Measurements from ENCODE around the gene CHD5.

The CHD5 gene

GRCh38 chr1:6101826-6102531 is 78.1 kb downstream of the CHD5 start:
- no peak for DNase-seq (ENCODE audit: low read depth in 4 of 4, low spot score in 1 of 4)

GRCh38 chr1:6100861-6101783 is 79.0 kb downstream of the CHD5 start:
- DNase-seq (ENCODE audit: low read depth in 4 of 4, low spot score in 1 of 4): no peak

GRCh38 chr1:6099787-6100765 is 80.0 kb downstream of the CHD5 start:
- DNase-seq (ENCODE audit: low read depth in 4 of 4, low spot score in 1 of 4): no peak

GRCh38 chr1:6099297-6099696 is 80.8 kb downstream of the CHD5 start:
- no peak for DNase-seq (ENCODE audit: low read depth in 4 of 4, low spot score in 1 of 4)

GRCh38 chr1:6098303-6099215 is 81.6 kb downstream of the CHD5 start:
- no peak for DNase-seq (ENCODE audit: low read depth in 4 of 4, low spot score in 1 of 4)

GRCh38 chr1:6097824-6098223 is 82.3 kb downstream of the CHD5 start:
- no peak for DNase-seq (ENCODE audit: low read depth in 4 of 4, low spot score in 1 of 4)

- DNase-seq (ENCODE audit: low read depth in 4 of 4, low spot score in 1 of 4): no peak
Measured at GRCh38 chr1:6097117-6097595, 83.0 kb downstream of the CHD5 start.

GRCh38 chr1:6096243-6097116 is 83.6 kb downstream of the CHD5 start:
- no peak for DNase-seq (ENCODE audit: low read depth in 4 of 4, low spot score in 1 of 4)

- DNase-seq (ENCODE audit: low read depth in 4 of 4, low spot score in 1 of 4): no peak
Measured at GRCh38 chr1:6095511-6096242, 84.4 kb downstream of the CHD5 start.

GRCh38 chr1:6094801-6095505 is 85.2 kb downstream of the CHD5 start:
- DNase-seq (ENCODE audit: low read depth in 4 of 4, low spot score in 1 of 4): no peak

GRCh38 chr1:6094246-6094645 is 85.9 kb downstream of the CHD5 start:
- DNase-seq (ENCODE audit: low read depth in 4 of 4, low spot score in 1 of 4): no peak

GRCh38 chr1:6093611-6094010 is 86.5 kb downstream of the CHD5 start:
- no peak for DNase-seq (ENCODE audit: low read depth in 4 of 4, low spot score in 1 of 4)

GRCh38 chr1:6093071-6093470 is 87.0 kb downstream of the CHD5 start:
- no peak for DNase-seq (ENCODE audit: low read depth in 4 of 4, low spot score in 1 of 4)

GRCh38 chr1:6092211-6092610 is 87.9 kb downstream of the CHD5 start:
- DNase-seq (ENCODE audit: low read depth in 4 of 4, low spot score in 1 of 4): no peak

- DNase-seq (ENCODE audit: low read depth in 4 of 4, low spot score in 1 of 4): no peak
Measured at GRCh38 chr1:6091823-6092109, 88.4 kb downstream of the CHD5 start.

GRCh38 chr1:6090996-6091822 is 88.9 kb downstream of the CHD5 start:
- no peak for DNase-seq (ENCODE audit: low read depth in 4 of 4, low spot score in 1 of 4)

GRCh38 chr1:6090288-6090687 is 89.8 kb downstream of the CHD5 start:
- DNase-seq (ENCODE audit: low read depth in 4 of 4, low spot score in 1 of 4): no peak
